ENCODE data around the gene ANLN. TPM values are rescaled to one million over a fixed set of nuclear protein-coding genes. Genes with fewer than 3 reads are reported as not detected.

ANLN gene
- total and polyA plus RNA-seq, 2 donors (not counting 3 experiments of a cell fraction or from before 2014, with no cell fraction given) = 28.5 to 119 TPM

DNA sequence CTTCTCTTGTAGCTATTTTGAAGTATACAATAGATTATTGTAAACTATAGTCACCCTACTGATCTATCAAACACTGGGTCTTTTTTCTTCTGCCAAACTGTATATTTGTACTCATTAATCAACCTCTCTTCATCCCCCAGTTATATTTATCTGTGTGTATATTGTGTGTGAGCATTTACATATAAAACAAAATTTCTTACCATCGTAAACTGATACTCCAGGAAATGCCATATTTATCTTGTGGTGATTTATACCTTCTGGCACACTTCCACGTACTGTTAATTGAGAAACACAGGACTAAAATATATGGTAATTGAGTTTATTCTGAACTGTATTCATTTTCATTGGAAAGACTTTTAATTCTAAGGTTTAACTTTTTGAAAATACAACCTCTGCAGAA is 18.9 kb downstream of the ANLN start:
- FAIRE-seq = no peak

More for the DNA sequence above, 18.9 kb downstream of the ANLN start:
- TF ChIP-seq MYC (IDR thresholded peaks at IDR 0.05; ENCODE audit: low read depth, low read length) = no peak
- TF ChIP-seq POLR2A (IDR thresholded peaks at IDR 0.05; ENCODE audit: low read depth, low read length) = no peak
- TF ChIP-seq, protein P1, sequence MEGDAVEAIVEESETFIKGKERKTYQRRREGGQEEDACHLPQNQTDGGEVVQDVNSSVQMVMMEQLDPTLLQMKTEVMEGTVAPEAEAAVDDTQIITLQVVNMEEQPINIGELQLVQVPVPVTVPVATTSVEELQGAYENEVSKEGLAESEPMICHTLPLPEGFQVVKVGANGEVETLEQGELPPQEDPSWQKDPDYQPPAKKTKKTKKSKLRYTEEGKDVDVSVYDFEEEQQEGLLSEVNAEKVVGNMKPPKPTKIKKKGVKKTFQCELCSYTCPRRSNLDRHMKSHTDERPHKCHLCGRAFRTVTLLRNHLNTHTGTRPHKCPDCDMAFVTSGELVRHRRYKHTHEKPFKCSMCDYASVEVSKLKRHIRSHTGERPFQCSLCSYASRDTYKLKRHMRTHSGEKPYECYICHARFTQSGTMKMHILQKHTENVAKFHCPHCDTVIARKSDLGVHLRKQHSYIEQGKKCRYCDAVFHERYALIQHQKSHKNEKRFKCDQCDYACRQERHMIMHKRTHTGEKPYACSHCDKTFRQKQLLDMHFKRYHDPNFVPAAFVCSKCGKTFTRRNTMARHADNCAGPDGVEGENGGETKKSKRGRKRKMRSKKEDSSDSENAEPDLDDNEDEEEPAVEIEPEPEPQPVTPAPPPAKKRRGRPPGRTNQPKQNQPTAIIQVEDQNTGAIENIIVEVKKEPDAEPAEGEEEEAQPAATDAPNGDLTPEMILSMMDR (IDR thresholded peaks at IDR 0.05; ENCODE audit: extremely low read depth in 1 of 2, insufficient read depth in 1 of 2, low read depth in 1 of 2, low read length in 2 of 2) = no peak
- TF ChIP-seq EZH2 (IDR thresholded peaks at IDR 0.05; ENCODE audit: borderline replicate concordance, low read depth, low read length, severe bottlenecking) = no peak
- no peak for TF ChIP-seq FOS (IDR thresholded peaks at IDR 0.05; ENCODE audit: borderline replicate concordance, insufficient read depth, low read length)
- TF ChIP-seq, protein P2, sequence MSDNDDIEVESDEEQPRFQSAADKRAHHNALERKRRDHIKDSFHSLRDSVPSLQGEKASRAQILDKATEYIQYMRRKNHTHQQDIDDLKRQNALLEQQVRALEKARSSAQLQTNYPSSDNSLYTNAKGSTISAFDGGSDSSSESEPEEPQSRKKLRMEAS (IDR thresholded peaks at IDR 0.05; ENCODE audit: insufficient read depth, insufficient read length) = no peak
- TF ChIP-seq POLR2AphosphoS5 (IDR thresholded peaks at IDR 0.05; ENCODE audit: insufficient read depth, low read depth, low read length) = no peak
- no peak for TF ChIP-seq JUN (IDR thresholded peaks at IDR 0.05; ENCODE audit: borderline replicate concordance, insufficient read depth, insufficient read length, low read depth)
- no peak for TF ChIP-seq GATA2 (IDR thresholded peaks at IDR 0.05; ENCODE audit: insufficient read depth, insufficient read length, low read depth, low read length)
- Histone ChIP-seq H3K36me3 (ENCODE audit: control insufficient read depth in 2 of 2, extremely low read depth in 1 of 2, insufficient read depth in 2 of 2, low read length in 2 of 2) (peaks cover 2 to 39% of the 10 kb centered on the region in 2 experiments), H3K27me3 (ENCODE audit: control insufficient read depth in 2 of 2, insufficient read depth in 2 of 2, low read length in 2 of 2) (no peaks in the 10 kb centered on the region), H3K79me2 (ENCODE audit: control insufficient read depth, insufficient read depth, low read length) (peaks cover 80% of the 10 kb centered on the region), H4K20me1 (replicated peaks; ENCODE audit: control insufficient read depth, extremely low read depth, insufficient read depth, low read length) (no peaks in the 10 kb centered on the region), H3K9me3 (replicated peaks; ENCODE audit: control insufficient read depth, insufficient read depth, low read length) (no peaks in the 10 kb centered on the region), H2AFZ (ENCODE audit: low read depth, low read length) (no peak overlapping the region), H3K4me2 (ENCODE audit: insufficient read depth, low read length) (peak overlapping the region; percentile 57), H3K9ac (replicated peaks; ENCODE audit: extremely low read depth, insufficient read depth, low read length) (no peak overlapping the region), H3K4me1 (ENCODE audit: control insufficient read depth, extremely low read depth, insufficient read depth, low read length) (peaks cover 8% of the 10 kb centered on the region), H3K4me3 (replicated peaks in 1 of 3; ENCODE audit: insufficient read depth in 1 of 3, low read depth in 1 of 3, low read length in 3 of 3) (no peak overlapping the region), H3K9me1 (replicated peaks; ENCODE audit: control insufficient read depth, extremely low read depth, insufficient read depth, low read length) (no peaks in the 10 kb centered on the region), H3K27ac (ENCODE audit: insufficient read depth, low read depth, low read length) (no peak overlapping the region)
- ChIA-PET CTCF (interaction anchor here (1.3 kb wide), 1 partner anchor 16 kb away, joined by 3 read pairs; no protein-coding TSS in a partner anchor), POLR2A (no interaction called here)
- no TSS peak for BruUV-seq (replicated peaks)
- dilution Hi-C loops (cut with MboI; ENCODE audit: extremely low pct_ligation_motif_present, low sequenced_read_pairs) (no loop called here), intact Hi-C loops (cut with micrococcal nuclease) (loop anchor here (2.0 kb wide), 1 partner anchor 14 kb away; no protein-coding TSS in a partner anchor)
- peak; percentile 52 for DNase-seq (ENCODE audit: low read depth, low spot score)

Data from endothelial cell of umbilical vein (primary cell).